ENCODE results near the gene NFIA. TPM values are rescaled to one million over a fixed set of nuclear protein-coding genes. Genes with fewer than 3 reads are reported as not detected.

NFIA gene
- total RNA-seq, 6 donors from 2014 or later, result 33.5 to 94.3 (median 44.9) TPM

DNA sequence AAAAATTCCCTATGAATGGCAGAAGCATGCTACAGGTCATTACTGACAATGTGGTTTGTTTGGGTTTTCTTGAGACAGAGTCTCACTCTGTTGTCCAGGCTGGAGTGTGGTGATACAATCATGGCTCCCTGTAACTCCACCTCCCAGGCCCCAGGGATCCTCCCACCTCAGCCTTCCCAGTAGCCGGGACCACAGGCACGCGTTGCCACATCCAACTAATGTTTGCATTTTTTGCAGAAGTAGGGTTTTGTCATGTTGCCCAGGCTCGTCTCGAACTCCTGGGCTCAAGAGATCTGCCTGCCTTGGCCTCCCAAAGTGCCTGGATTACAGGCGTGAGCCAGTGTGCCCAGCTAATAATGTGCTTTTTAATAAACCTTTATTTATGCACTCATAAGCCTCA, 259.1 kb downstream of the NFIA start:
- Histone ChIP-seq H3K9me3 (no peaks in the 10 kb centered on the region), H3K4me3 (no peak overlapping the region), H3K4me1 (peaks cover 14 to 20% (median 18%) of the 10 kb centered on the region in 4 donors), H3K27me3 (no peaks in the 10 kb centered on the region), H3K27ac (no peak overlapping the region), H3K36me3 (no peaks in the 10 kb centered on the region)
- no peak for ATAC-seq (ENCODE audit: low FRiP score in 2 of 2)
- TF ChIP-seq, protein P1, sequence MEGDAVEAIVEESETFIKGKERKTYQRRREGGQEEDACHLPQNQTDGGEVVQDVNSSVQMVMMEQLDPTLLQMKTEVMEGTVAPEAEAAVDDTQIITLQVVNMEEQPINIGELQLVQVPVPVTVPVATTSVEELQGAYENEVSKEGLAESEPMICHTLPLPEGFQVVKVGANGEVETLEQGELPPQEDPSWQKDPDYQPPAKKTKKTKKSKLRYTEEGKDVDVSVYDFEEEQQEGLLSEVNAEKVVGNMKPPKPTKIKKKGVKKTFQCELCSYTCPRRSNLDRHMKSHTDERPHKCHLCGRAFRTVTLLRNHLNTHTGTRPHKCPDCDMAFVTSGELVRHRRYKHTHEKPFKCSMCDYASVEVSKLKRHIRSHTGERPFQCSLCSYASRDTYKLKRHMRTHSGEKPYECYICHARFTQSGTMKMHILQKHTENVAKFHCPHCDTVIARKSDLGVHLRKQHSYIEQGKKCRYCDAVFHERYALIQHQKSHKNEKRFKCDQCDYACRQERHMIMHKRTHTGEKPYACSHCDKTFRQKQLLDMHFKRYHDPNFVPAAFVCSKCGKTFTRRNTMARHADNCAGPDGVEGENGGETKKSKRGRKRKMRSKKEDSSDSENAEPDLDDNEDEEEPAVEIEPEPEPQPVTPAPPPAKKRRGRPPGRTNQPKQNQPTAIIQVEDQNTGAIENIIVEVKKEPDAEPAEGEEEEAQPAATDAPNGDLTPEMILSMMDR (IDR thresholded peaks at IDR 0.05), result no peak
- TF ChIP-seq EP300 (IDR thresholded peaks at IDR 0.05), result no peak
- WGBS, 2 donors, result 47 to 62% methylated on average over 6 of the region's 6 CpGs
- DNase-seq, result peak in 1 of 2 donors; percentile 34

DNA sequence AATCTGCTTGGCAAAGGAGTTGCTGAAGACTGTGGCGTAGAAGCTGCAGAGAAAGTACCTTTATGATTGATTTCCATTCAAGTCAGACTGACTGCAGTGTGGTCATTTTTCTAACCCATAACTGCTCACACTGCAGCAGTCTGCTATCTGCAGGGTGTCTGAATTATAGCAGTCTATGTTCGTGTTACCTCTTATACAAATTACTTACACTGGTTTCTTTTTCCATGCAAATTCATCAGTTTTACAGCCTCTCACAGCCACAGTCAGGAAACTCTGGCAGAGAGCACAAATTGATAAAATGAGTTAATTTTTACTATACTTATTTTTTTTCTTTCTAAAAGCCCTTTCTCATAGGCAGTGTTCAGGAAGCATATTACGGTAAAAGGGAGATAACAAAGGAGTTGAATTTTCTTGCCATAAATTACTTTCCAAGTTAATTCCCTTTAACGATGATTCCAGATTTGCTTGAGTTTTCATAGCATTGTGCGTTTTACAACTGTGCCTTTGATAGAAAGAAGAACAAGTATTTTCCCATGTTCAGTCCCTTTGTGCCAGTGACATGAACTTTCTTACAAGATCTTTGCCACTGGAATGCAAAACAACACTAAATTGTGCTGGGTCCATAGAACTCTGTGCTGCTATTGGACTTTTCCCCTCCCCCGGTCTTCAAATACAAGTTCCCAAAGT, 261.5 kb downstream of the NFIA start:
- ATAC-seq (ENCODE audit: low FRiP score in 2 of 2), result no peak

DNA sequence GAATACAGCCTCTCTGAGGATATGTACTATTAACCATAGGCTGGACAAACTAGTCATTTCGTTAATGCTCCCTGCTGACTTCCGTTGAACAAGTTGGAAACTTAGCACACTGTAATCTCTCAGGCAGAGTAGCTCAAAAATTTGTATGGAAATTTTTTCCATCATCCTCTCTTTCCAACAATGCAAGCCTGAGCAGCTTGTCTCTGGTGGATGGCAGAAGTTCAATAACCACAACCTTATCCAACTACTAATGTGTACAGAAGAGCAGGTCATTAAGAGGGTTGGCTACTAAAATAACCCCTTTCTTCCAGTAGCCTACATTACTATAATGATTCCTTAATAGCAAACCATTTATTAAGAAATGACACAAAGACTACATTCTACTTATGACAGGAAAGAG, 262.3 kb downstream of the NFIA start:
- ATAC-seq (ENCODE audit: low FRiP score in 2 of 2) (no peak), DNase-seq (no peak)
- H3K27me3 ChIP-seq, result no peaks in the 10 kb centered on the region
- no peak overlapping the region for H3K4me3 ChIP-seq
- H3K4me1 ChIP-seq, result no peaks in the 10 kb centered on the region
- H3K9me3 ChIP-seq, result no peaks in the 10 kb centered on the region
- no peak for TF ChIP-seq POLR2AphosphoS5 (IDR thresholded peaks at IDR 0.05)
- TF ChIP-seq, protein P1 (IDR thresholded peaks at IDR 0.05), result no peak
- TF ChIP-seq EP300 (IDR thresholded peaks at IDR 0.05), result no peak
- TF ChIP-seq POLR2A (IDR thresholded peaks at IDR 0.05), result no peak
- H3K27ac ChIP-seq, result no peak overlapping the region
- 84 to 92% methylated on average over 2 of the region's 2 CpGs for WGBS, 2 donors
- H3K36me3 ChIP-seq, result no peaks in the 10 kb centered on the region

More for the DNA sequence above, 261.5 kb downstream of the NFIA start:
- no peak for TF ChIP-seq EP300 (IDR thresholded peaks at IDR 0.05)
- no peak for TF ChIP-seq POLR2A (IDR thresholded peaks at IDR 0.05)
- TF ChIP-seq, protein P1 (IDR thresholded peaks at IDR 0.05), result no peak
- no peak for TF ChIP-seq POLR2AphosphoS5 (IDR thresholded peaks at IDR 0.05)
- 77 to 85% methylated on average over 6 of the region's 6 CpGs for WGBS, 2 donors
- DNase-seq, result no peak
- Histone ChIP-seq H3K36me3 (no peaks in the 10 kb centered on the region), H3K4me1 (peaks cover 0 to 5% (median 4%) of the 10 kb centered on the region in 4 donors), H3K4me3 (no peak overlapping the region), H3K27me3 (no peaks in the 10 kb centered on the region), H3K9me3 (no peaks in the 10 kb centered on the region), H3K27ac (no peak overlapping the region)

DNA sequence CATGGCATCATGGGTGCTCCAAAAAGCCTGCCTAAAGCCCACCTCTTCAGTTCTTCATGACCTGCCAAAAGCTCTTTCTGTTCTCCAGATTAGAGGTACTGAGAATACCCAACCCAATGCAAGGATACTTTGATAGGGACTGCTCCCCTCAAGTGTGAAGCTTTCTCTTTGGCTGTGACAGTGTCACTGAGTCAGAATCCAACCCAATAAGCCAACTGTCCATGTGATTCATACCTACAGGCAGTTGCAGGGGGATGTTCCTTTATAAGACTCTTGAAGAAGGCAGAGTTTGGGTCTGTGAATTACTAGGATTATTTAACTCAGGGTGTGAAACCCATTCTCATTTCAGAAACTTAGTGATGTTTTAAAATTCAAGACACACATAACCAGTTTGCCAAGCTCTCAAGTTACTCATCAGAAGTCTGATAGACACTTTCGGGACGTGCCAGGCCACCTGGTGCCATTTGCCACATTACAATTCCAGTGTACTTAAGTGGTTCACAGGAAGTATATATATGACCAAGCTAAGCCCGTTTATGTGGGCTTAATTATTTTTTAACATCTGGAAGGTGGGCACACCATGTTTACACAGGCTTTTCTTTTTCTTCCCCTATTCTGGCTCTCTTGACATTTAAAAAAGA, 265.8 kb downstream of the NFIA start:
- no peaks in the 10 kb centered on the region for H3K9me3 ChIP-seq
- DNase-seq (no peak), ATAC-seq (ENCODE audit: low FRiP score in 2 of 2) (no peak)
- 87 to 88% methylated on average over 3 of the region's 3 CpGs for WGBS, 2 donors
- no peak overlapping the region for H3K4me3 ChIP-seq
- H3K27me3 ChIP-seq, result no peaks in the 10 kb centered on the region
- H3K4me1 ChIP-seq, result peaks cover 0 to 6% (median 1%) of the 10 kb centered on the region in 4 donors
- TF ChIP-seq POLR2AphosphoS5 (IDR thresholded peaks at IDR 0.05) (no peak), EP300 (IDR thresholded peaks at IDR 0.05) (no peak), POLR2A (IDR thresholded peaks at IDR 0.05) (no peak)
- TF ChIP-seq, protein P1 (IDR thresholded peaks at IDR 0.05), result no peak
- H3K36me3 ChIP-seq, result no peaks in the 10 kb centered on the region
- no peak overlapping the region for H3K27ac ChIP-seq

Data from upper lobe of left lung (tissue), 6 donors.